SK-N-SH (cell line): ENCODE measurements around the gene ADCY1.

Experiments
- EZH2phosphoT487 ChIP-seq: fragments of 200-600 bp; sonication (generic); IDR thresholded peaks from 2 replicates; pipeline ENCODE4 v1.6.1; 2017; ENCODE audit warnings: low read depth, mixed run types, mild to moderate bottlenecking, antibody characterized with exemption, moderate library complexity, borderline replicate concordance
- FOXM1 ChIP-seq: IDR thresholded peaks from 2 replicates; pipeline ENCODE4 v1.4.0; 2012; ENCODE audit warnings: low read depth, mild to moderate bottlenecking
- JUND ChIP-seq: IDR thresholded peaks from 2 replicates; pipeline ENCODE4 v1.4.0; 2012
- NFIC ChIP-seq: IDR thresholded peaks from 2 replicates; pipeline ENCODE4 v1.4.0; 2012; ENCODE audit warnings: borderline replicate concordance
- POLR2AphosphoS5 ChIP-seq: IDR thresholded peaks from 2 replicates; pipeline ENCODE4 v1.6.1; 2012; ENCODE audit warnings: low read depth, low read length
- TAF1 ChIP-seq: IDR thresholded peaks from 2 replicates; pipeline ENCODE4 v1.6.1; 2012; ENCODE audit warnings: low read depth, mild to moderate bottlenecking, low read length, moderate library complexity, borderline replicate concordance
- TEAD4 ChIP-seq: IDR thresholded peaks from 2 replicates; pipeline ENCODE4 v1.4.0; 2012; ENCODE audit warnings: mild to moderate bottlenecking, borderline replicate concordance; ENCODE audit not compliant: insufficient read depth
- TF ChIP-seq, protein P1 (sequence below): fragments of 200-600 bp; sonication (generic); IDR thresholded peaks from 2 replicates; pipeline ENCODE4 v1.6.1; 2017; ENCODE audit warnings: antibody characterized with exemption, mild to moderate bottlenecking, moderate library complexity

DNA sequence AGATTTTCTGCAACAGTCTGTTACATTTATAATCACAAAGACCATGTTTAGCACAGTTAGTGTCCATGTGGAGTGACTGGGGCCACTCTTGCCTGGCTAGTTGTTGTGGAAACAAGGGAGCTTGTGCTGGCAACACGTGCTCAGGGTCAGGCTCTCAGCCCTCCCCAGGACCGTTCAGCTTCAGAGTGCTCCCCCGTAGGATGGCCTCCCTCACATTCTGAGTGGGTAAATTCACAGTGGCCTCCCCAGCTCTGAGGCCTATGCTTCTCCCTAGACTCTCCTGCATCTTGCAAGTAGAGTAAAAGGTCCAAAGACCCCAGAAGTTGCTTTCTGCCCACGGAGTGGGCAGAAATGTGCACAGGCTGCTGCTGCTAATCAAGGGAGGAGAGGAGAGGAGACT lies 122.3 kb downstream of the ADCY1 start:
- no peak for TF ChIP-seq EZH2phosphoT487
- TF ChIP-seq, protein P1, sequence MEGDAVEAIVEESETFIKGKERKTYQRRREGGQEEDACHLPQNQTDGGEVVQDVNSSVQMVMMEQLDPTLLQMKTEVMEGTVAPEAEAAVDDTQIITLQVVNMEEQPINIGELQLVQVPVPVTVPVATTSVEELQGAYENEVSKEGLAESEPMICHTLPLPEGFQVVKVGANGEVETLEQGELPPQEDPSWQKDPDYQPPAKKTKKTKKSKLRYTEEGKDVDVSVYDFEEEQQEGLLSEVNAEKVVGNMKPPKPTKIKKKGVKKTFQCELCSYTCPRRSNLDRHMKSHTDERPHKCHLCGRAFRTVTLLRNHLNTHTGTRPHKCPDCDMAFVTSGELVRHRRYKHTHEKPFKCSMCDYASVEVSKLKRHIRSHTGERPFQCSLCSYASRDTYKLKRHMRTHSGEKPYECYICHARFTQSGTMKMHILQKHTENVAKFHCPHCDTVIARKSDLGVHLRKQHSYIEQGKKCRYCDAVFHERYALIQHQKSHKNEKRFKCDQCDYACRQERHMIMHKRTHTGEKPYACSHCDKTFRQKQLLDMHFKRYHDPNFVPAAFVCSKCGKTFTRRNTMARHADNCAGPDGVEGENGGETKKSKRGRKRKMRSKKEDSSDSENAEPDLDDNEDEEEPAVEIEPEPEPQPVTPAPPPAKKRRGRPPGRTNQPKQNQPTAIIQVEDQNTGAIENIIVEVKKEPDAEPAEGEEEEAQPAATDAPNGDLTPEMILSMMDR, result no peak
- TF ChIP-seq NFIC, result no peak
- no peak for TF ChIP-seq FOXM1
- TF ChIP-seq TAF1, result no peak
- no peak for TF ChIP-seq TEAD4
- no peak for TF ChIP-seq POLR2AphosphoS5
- TF ChIP-seq JUND, result no peak
